LNCaP clone FGC (cell line): ENCODE measurements around the gene ARHGEF16.

Experiments used
- DNase-seq: peaks from one replicate; pipeline ENCODE4 v3.0.0-alpha.2; 2011; ENCODE audit warnings: low read depth
- H3K4me3 ChIP-seq: 2 replicates; pipeline ENCODE4 v1.5.1; 2011; ENCODE audit warnings: mild to moderate bottlenecking, low read depth, low read length, control low read depth
- TF ChIP-seq, protein P1 (sequence below): IDR thresholded peaks from 2 replicates; pipeline ENCODE4 v1.5.1; 2012; ENCODE audit warnings: mild to moderate bottlenecking; ENCODE audit not compliant: control insufficient read depth, insufficient read depth; ENCODE audit errors: extremely low read depth

The ARHGEF16 gene

DNA sequence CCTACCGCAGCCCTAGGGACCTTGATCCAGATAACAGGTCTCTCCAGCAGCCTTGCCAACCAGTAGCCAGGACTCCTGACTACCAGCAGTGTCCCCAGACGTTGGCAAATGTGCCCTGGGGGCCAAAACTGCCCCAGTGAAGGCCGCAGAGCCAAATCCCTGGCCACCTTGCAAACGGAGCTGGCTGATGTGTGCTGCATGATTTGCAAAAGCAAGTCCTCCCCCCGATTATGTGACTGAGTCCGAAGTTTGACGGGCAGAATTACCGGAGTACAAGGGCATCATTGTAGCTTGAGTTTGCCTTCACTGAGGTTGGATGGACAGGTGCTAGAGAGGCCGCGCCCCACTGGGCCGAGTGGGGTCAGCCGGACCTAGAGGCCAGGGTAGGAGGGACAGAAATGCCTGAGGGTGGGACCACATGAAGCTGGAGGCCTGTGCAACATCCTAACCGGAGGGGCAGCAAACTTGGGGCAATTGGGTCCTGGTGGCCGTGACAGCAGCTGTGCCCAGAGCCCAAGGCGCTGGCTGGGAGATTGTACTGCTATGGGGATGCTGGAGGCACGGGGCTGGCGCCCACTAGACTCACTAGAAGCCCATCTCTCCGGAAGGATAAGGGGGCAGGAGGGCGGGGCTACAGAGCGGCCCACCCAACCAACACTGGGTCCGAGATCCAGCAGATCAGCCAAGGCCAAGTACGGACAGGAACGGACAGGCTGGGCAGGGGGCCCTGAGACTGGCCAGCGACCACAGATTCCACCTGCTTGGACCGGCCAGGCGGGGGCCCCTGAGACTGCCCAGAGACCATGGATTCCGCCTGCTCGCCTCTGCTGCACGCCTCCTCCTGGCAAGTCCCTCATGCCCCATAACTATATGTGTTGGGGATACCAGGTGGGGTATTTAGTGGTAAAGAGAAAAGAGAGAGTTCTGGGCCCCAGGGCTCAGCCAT lies 2.8 kb downstream of the ARHGEF16 start:
- H3K4me3 ChIP-seq: no peak overlapping the region
- TF ChIP-seq, protein P1, sequence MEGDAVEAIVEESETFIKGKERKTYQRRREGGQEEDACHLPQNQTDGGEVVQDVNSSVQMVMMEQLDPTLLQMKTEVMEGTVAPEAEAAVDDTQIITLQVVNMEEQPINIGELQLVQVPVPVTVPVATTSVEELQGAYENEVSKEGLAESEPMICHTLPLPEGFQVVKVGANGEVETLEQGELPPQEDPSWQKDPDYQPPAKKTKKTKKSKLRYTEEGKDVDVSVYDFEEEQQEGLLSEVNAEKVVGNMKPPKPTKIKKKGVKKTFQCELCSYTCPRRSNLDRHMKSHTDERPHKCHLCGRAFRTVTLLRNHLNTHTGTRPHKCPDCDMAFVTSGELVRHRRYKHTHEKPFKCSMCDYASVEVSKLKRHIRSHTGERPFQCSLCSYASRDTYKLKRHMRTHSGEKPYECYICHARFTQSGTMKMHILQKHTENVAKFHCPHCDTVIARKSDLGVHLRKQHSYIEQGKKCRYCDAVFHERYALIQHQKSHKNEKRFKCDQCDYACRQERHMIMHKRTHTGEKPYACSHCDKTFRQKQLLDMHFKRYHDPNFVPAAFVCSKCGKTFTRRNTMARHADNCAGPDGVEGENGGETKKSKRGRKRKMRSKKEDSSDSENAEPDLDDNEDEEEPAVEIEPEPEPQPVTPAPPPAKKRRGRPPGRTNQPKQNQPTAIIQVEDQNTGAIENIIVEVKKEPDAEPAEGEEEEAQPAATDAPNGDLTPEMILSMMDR: no peak
- no peak for DNase-seq

DNA sequence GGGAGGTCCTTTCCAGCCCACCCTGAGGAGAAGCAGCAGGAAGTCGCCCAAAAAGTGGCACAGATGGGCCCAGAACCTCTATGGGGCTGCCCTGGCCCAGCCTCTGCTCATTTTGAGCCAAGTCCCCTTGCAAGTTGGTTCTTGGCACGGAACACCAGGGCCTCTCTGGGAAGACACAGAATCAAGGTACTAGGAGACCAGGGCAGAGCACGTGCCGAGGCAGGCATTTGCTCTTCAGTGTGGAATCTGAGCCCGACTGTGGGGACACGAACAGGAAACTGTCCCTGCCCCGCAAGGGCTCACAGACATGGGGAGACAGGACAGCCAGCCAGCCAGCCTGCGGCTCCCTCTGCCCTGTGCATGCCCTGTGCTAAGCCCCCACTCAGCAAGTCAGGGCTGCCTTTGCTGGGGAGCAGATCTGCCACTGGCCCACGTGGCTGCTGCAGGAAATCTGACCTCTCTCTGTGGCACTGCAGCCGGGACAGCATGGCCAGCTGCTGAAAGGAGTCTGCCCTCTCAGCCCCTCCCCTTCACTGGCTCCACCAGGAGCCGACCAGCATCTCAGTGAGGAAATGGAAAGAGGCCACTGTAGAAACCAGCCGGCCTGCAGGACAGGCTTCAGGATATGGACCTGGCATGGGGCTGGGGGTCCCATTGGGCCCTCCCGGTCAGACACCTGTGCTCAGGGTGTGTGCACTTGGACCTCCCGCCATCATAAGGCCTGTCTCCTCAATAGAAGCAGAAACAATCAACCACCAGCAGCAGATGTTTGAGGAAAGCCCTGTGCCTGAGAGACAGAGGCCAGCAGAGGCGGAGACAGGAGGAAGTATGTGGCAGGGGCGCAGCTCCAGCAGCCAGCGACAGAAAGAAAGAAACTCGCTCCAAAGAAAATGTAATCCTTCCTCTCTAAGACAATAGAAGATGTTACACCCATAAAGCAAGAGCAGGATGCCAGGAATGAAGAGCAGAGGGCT lies 3.7 kb downstream of the ARHGEF16 start:
- no peak overlapping the region for H3K4me3 ChIP-seq
- DNase-seq: no peak
- TF ChIP-seq, protein P1: no peak

DNA sequence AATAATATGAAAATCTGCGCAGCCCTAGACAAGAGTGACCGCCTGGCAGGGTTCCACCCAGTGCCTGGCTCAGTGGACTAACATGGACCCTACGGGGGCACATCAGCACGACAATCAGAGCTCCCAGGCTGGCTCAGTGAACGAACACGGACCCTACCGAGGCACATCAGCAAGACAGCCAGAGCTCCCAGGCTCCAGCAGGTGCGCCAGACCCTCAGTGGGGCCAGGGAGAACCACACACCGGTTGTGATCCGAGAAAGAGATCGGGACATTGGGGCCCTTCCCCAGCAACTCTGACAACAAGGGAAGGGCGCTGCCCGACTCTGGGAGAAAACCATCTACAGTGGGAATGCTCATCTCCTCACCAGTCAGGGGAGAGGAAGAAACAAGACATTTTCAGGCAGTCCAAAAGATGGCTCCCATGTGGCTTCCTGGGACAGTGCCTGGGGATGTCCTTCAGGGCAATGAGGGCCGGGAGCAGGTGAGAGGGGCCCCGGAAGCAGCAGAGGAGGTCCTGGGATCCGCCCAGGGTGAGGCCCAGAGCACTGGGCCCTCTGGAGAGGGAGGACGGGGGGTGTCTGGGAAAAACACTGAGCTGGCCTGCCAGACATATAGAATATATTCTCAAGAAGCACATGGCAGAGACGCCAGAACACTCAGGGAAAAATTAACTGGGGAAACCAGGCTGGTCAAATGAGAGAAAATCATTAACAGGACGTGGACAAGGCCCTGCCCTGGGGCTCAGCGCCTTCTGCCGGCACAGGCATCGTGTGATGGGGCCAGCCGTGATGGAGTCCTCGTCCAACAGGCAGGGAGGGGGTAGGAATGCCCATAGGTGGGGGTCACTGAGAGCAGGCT lies 4.8 kb downstream of the ARHGEF16 start:
- TF ChIP-seq, protein P1: no peak
- DNase-seq: no peak
- H3K4me3 ChIP-seq: no peak overlapping the region

DNA sequence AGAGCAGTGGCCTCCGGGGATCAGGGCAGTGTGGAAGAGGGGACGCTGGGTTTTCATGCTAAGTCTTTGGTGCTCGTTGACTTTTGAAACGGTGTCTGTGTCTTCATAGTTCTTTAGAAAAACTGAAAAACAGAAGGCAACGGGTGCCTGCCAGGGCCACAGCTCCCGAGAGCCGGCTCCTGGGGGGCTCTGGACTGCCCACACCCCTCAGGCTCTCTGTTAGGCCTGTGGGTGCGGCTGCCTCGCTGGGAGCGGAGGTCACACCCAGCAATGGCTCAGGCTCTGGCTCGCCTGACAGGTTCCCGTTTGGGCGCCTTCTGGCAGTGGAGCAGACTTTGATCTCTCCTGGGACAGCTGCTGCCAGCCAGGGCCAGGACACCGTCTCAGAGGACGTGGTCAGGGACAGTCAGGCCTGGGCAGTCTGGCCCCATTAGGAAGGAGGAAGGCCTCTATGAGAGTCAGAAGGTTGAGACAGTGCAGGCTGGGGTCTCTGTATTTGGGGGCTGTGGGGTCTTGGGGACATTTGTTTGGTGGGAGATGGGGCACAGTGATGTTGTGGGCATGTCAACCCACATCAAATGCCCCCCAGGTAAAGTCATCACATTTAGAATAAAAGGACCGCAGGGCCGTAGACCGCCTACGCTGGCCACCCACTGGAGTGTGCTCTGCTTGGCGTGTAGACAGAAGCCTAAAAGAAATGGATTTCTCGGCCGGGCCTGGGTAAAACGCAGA lies 5.6 kb downstream of the ARHGEF16 start:
- no peak for DNase-seq
- no peak overlapping the region for H3K4me3 ChIP-seq
- TF ChIP-seq, protein P1: no peak

DNA sequence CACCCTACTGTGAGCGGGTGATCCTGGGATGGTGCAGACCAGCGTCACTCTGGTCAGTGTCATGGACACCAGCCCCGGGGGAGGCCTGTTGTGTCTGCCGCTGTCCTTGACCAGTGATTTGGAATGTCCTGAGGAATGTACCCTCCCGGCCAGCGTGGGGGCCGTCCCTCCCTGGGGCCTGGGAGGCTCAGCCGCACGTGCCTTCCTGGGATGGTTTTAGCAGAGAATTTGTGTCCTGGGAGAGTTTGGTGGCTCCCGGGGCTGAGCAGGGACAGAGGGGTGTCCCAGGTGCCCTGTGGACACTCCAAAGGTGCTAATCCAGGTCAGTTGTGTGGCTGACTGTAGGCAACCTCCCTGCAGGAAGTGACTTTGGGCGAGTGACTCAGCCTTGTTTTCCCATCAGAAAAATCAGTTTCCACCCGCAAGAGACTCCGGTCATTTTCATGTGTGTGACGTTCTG lies 6.2 kb downstream of the ARHGEF16 start:
- TF ChIP-seq, protein P1: no peak
- DNase-seq: no peak
- H3K4me3 ChIP-seq: no peak overlapping the region
